GM18508 (cell line): ENCODE data around the gene CFD.
"Not testable (repeated sequence)": the region's sequence is repeated elsewhere in the genome, so short reads cannot be mapped to it uniquely, and the experiment has no call there.

ENCODE experiments used
- ATAC-seq: cut with Tn5 transposase; IDR thresholded peaks from one replicate; pipeline ENCODE4 v1.9.1; 2021; ENCODE audit warnings: moderate number of reproducible peaks; ENCODE audit not compliant: insufficient read depth, unreplicated experiment

CFD gene

DNA sequence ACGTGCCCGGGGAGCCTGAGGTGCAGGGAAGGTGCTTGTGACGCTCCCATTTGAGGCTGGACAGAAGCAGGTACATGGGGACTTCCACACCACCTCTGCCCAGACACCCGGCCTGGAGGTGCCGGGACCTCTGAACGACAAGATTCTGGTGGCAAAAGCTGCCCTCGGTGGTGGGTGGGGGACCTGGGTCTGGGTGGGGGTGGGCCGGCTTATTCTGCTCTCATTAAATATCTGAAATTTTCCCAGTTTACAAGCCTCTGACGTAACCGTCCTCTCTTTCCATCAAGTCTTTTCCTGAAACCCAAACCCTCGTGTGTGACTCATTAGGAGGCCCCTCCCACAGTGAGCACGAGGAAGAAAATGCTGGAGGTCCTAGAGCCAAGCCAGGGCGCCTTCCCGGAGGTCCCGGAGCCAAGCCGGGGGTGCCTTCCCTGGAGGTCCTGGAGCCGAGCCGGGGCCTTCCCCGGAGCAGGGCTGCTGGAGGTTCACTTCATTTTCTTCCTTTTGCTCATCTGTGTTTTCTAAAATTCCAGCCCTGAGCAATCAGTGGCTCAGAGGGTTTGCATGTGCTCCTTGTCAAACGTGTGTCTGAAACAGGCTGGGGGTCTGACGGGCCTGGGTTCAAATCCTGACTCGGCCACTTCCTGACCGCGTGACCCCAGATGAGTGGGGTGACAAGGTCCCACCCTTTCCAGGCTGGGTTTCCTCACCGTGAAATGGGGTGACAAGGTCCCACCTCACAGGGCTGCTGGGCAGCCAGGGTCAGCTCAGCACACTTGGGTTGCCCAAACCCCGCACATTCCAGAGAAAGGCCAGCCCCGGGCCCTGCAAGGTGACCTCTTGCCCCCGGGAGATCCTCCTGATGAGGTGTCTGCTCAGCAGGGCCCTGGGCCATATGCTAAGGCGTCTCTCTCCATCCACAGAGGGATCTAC is 10.0 kb downstream of the CFD start:
- ATAC-seq, result no peak

DNA sequence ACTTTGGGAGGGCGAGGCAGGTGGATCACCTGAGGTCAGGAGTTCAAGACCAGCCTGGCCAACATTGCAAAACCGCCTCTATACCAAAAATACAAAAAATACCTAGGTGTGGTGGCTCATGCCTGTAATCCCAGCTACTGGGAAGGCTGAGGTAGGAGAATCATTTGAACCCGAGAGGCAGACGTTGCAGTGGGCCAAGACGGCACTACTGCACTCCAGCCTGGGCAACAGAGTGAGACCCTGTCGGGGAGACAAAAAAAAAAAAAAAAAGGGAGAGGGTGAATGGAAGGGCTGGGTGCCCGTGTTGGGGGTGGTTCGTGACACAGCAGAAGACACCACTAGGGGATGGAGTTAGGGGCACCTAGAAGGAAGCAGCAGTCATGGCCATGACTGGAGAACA is 10.8 kb downstream of the CFD start:
- no peak for ATAC-seq

DNA sequence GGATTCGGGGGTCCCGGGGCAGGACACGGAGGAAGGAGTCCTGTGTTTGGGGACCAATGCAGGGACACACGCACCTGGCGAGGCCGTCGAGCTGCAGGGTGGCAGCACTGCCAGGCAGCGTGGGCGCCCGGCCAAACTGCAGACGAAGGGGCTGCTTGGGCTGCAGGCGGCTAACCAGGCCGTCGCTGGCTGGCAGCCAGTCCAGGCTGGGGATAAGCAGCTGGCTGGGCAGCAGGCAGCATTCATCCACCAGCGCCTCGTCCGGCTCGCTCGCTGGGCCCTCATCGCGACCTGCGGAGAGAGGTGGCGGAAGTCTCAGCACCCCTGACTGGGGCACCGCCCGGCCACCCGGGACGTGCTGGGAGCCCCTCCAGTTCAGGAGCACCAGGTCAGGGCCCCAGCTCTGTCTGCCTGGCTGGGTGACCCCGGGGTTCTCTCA is 11.5 kb downstream of the CFD start:
- ATAC-seq, result no peak

DNA sequence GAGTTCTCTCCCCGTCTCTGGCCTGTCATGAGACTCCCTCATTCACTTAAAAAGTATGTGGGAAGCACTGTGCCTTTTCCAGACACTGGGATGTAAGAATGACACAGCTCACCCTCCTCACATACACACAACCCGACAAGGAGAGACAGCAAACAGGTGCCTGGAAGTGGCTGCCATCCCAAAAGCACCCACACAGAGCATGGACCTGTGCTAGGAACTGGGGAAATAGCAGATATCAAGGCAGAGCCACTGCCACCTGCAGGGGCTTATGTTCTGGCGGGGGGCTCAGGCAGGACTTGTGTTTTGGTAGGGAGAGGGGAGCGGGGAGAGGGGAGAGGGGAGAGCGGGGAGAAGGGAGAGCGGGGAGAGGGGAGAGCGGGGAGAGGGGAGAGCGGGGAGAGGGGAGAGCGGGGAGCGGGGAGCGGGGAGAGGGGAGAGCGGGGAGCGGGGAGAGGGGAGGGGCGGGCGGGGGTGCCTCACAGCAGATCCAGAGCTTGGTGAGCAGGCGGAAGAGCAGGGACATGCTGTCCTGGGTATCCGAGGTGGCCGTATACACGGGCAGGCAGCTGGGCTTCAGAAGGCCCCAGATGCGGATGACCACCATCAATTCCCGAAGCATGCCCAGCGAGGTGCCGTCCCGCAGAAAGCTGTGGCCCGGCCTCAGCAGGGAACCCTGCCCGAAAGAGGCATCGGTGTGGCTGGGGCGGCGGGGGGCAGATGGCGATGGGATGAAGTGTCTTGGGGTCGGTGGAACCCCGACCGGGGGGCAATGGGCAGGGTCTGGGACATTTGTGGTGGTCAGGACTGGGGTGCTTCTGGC is 12.2 kb downstream of the CFD start:
- ATAC-seq, result no peak

DNA sequence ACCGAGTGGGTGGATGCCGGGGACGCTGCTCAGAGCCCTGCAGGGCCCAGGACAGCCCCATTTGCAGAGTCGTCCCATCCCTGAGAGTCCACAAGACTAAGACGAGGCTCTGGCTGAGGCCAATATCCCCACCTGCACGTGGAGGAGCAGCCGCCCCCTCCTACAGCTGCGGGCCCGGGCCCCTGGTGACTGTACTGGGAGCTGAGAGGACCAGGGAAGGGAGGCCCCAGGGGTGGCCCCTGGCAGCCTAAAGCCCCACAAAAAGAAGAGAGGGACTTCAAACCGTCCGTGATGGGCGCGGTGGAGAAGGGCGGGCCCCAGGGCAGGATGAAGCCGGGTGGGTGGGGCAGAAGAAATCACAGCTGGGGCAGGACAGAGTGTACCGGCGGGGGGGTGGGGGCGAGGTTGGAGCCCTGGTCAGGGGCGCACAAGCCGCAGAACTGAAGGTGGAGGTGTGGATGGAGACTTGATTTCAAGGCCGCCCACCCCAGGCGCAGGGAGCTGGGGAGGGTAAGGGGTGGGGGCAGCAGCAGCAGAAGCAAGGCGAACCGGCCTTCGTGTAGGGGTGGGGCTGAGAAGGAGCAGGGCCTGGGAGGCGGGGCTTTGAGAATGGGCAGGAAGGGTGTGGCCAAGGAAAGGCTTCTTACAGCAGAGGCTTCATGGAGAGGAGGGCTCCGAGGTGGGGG is 12.9 kb downstream of the CFD start:
- ATAC-seq, result no peak

DNA sequence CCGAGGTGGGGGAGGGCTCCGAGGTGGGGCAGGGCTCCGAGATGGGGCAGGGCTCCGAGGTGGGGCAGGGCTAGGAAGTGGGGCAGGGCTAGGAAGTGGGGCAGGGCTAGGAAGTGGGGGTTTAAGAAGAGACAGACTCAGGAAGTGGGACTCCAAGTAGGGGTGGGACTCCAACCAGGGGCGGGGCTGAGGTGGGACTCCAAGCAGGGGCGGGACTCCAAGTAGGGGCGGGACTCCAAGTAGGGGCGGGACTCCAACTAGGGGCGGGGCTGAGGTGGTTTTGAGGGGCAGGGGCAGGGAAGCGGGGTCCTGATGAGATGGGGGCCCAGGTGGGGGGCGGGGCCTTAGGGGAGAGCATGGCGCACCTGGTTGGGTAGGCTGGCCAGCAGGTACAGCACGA is 13.6 kb downstream of the CFD start:
- no peak for ATAC-seq

DNA sequence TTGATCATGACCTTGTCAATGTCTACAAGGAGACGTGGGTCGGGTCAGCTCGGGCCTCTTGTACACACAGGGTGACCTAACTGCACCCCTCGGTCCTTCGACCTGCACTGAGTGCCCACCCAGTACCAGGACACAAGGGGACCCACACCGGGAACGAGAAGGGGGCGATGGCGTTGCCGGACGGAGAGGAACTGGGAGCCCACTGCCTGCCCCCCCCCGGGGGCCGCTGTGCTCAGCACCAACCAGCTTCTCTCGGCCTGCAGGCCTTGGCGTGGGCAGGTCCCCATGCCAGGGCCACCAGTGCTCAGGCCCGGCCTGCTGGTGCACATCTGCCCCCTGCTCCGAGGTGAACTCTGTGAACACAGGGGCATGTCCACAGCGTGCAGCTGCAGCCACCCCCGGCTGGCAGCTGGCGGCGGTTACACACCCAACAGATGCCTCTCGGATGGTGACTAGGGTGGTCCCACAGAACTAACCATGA is 14.1 kb downstream of the CFD start:
- ATAC-seq, result no peak

DNA sequence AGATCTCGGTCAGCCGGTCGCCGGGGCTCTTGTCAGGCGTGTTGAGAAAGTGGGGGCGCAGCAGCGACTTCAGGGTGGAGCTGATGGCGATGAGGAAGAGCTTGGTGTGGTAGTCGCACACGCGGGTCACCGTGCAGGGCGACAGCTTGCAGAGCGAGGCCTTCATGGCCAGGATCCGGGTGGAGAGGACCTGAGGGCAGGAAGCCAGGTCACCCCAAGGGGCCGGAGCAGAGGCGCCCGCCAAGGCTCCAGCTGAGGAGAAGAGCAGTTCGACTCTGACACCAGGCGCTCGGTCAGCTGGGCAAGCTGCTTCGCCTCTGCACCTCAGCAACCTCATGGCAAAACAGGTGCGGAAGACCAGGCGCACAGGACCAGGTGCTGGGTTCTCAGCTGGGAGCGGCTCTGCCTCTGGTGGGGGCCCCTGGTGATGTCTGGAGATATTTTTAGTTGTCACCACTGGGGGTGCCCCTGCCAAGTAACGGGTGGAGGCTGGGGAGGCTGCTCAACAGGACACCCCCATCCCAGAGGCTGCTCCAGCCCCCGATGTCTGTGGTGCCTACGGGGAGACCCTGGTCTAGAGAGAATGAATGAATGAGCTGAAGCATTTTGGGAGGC is 15.9 kb downstream of the CFD start:
- ATAC-seq, result no peak

DNA sequence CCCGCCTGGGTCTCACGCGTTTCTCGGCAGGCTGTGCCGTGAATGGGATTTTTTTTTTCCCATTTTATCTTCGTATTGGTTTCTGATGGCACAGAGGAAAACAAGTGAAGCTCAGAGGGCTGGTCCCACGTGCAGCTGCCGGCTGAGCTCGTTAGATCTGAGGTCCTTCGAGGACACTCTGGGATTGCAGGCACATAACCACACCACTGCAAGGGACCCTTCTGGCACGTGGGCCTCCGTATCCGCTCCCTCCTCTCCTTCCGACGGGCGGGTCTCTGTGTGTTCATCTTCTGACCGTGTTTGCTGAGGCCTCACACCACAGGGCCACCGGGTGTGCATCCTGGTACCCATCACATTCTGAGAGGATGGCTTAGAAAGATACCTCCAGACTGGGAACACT is 16.6 kb downstream of the CFD start:
- no peak for ATAC-seq

DNA sequence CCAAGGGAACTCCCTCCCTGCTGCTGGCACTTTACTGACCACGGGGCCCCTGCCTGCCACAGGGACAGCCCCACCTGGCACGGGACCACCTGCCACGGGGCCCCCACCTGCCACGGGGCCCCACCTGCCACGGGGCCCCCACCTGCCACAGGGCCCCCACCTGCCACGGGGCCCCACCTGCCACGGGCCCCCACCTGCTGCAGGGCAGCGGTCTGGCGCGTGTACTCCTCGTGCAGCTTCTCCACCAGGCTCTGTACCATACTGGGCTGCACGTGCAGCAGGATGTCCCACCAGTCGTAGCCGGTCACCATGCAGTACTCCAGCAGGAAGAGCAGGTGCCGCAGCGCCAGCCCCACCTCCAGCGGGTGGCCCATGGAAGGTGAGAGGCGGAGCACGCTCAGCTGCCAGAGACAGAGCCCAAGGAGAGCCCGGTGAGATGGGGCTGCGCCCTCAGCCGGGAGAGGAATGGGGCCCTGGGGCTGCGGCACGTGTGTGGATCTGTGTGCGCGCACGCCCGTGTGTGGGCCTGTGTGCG is 17.4 kb downstream of the CFD start:
- no peak for ATAC-seq

DNA sequence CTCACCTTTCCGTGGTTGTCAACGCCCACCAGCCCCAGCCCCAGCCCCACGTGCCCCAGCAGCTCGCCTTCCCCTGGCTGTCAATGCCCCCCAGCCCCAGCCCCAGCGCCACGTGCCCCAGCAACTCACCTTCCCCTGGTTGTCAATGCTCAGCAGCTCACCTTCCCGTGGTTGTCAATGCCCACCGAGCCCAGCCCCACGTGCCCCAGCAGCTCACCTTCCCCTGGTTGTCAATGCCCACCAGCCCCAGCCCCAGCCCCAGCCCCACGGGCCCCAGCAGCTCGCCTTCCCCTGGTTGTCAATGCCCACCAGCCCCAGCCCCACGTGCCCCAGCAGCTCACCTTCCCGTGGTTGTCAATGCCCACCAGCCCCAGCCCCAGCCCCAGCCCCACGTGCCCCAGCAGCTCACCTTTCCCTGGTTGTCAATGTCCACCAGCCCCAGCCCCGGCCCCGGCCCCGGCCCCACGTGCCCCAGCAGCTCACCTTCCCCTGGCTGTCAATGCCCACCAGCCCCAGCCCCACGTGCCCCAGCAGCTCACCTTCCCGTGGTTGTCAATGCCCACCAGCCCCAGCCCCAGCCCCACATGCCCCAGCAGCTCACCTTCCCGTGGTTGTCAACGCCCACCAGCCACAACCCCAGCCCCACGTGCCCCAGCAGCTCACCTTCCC is 18.7 kb downstream of the CFD start:
- ATAC-seq, result not testable (repeated sequence)

DNA sequence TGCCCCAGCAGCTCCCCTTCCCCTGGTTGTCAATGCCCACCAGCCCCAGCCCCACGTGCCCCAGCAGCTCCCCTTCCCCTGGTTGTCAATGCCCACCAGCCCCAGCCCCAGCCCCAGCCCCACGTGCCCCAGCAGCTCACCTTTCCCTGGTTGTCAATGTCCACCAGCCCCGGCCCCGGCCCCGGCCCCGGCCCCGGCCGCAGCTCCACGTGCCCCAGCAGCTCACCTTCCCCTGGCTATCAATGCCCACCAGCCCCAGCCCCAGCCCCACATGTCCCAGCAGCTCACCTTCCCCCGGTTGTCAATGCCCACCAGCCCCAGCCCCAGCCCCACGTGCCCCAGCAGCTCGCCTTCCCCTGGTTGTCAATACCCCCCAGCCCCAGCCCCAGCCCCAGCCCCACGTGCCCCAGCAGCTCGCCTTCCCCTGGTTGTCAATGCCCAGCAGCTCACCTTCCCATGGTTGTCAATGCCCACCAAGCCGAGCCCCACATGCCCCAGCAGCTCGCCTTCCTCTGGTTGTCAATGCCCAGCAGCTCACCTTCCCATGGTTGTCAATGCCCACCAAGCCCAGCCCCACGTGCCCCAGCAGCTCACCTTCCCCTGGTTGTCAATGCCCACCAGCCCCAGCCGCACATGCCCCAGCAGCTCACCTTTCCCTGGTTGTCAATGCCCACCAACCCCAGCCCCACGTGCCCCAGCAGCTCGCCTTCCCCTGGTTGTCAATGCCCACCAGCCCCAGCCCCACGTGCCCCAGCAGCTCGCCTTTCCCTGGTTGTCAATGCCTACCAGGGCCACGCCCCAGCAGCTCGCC is 19.5 kb downstream of the CFD start:
- ATAC-seq, result not testable (repeated sequence)

DNA sequence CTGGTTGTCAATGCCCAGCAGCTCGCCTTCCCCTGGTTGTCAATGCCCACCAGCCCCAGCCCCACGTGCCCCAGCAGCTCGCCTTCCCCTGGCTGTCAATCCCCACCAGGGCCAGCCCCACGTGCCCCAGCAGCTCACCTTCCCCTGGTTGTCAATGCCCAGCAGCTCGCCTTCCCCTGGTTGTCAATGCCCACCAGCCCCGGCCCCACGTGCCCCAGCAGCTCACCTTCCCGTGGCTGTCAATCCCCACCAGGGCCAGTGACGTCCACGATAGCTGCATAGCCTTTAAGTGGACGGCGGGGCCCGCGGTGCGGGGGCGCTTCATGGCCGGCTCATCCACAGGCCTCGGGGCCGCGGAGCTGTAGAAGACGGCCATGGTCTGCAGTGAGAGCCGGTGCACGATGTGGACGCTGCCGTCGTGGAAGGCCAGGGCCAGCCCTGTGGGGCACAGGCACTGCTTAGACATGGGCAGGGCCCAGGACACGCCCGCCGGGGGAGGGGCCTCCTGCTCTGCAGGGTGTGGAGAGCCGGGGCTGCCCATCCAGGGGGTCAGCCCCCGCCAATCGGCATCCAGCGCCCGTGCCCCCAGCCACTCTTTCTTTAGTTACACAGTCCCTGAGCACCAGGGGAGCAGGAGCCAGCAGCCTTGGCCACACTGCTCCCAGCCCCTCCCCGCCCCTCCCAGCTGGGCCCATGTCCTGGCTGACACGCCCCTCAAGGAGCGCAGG is 20.4 kb downstream of the CFD start:
- ATAC-seq, result no peak

DNA sequence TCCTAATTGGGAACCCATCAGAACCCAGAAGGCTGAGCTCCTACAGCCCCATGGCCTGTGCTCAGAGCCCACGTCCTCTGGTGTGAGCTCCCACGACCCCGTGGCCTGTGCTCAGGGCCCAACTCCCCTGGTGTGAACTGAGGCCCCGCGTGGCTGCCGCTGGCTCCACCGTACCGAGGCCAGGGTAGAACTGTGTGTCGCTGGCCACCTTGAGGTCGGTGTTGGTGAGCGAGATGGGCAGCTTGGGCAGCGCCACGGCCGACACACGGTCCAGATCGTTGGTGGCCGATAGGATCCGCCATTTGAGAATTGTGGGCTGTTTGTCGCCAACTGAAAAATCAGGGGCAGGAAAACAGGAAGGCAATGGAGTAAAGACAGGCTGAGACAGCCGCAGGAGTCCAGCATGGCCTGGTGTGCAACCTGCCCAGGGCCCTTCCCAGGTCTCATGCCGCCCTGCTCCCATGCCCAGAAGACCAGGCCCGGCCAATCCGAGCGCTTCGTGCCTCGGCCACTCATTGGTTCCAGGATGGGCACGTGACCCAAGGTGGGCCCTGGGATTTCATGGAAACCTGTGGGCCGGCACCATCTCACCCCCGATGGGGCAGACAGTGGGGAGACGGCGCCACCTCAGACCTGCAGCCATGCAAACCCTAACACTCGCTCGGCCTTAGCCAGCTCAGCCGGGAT is 22.1 kb downstream of the CFD start:
- no peak for ATAC-seq

DNA sequence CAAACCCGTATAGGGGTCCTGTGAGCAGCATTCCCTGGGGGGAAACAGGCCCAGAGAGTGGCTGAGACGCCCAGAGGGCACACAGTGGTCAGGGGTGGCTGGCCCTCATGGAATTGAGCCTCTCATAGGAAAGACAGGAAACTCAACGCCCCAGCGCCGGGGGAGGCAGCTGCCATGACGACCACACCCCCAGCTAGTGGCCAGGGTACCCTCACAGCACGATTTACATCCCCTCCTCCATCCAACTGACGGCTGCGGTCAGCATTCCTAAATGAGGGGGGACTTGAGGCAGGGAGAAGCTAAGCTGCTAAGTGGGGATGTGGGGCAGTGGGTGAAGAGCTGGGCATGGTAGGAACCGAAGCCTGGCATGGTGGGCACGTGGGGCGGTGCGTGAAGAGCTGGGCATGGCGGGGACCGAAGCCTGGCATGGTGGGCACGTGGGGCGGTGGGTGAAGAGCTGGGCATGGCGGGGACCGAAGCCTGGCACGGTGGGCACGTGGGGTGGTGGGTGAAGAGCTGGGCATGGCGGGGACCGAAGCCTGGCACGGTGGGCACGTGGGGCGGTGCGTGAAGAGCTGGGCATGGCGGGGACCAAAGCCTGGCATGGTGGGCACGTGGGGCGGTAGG is 23.5 kb downstream of the CFD start:
- no peak for ATAC-seq

DNA sequence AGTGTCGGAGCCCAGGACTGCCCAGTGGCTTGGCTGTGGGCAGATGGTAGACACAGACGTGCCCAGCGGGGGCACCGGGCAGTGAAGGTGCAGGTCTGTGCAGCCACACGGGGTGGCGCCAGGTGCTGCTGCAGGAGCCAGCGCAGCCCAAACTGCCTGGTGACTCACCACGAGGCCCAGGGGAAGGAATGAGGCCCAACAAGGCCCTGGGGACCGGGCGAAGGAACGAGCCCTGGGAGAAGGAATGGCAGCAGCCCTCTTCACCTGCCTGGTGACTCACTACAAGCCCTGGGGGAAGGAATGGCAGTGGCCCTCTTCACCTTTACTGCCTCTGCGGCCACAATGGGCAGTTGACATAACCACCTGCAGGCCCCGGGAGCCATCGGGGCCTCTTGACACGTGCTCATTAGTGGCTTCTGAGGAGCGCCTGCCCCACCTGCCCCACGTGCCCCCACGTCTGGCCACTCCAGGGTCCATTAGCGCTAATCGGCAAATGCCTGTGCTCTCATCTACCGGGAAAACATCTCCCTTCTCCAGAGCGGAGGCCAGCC is 24.3 kb downstream of the CFD start:
- no peak for ATAC-seq
